Osteocyte (in vitro differentiated cells): ENCODE data around the gene TBC1D9. TPM values are rescaled to one million over a fixed set of nuclear protein-coding genes. Genes with fewer than 3 reads are reported as not detected.
"Not testable (repeated sequence)": the region's sequence is repeated elsewhere in the genome, so short reads cannot be mapped to it uniquely, and the experiment has no call there.

Source experiments
- DNase-seq: peaks from one replicate; pipeline ENCODE4 v3.0.0; 2021; ENCODE audit warnings: mixed read lengths; ENCODE audit not compliant: unreplicated experiment; ENCODE audit errors: extremely low spot score
- H3K27ac Mint-ChIP-seq: one replicate; pipeline ENCODE4 v1.8.0; 2021; ENCODE audit warnings: mild to moderate bottlenecking, mixed read lengths; ENCODE audit not compliant: unreplicated experiment
- H3K27me3 Mint-ChIP-seq: one replicate; pipeline ENCODE4 v1.8.0; 2021; ENCODE audit warnings: mixed read lengths; ENCODE audit not compliant: unreplicated experiment
- H3K36me3 Mint-ChIP-seq: one replicate; pipeline ENCODE4 v1.8.0; 2021; ENCODE audit warnings: mixed read lengths; ENCODE audit not compliant: unreplicated experiment
- H3K4me1 Mint-ChIP-seq: one replicate; pipeline ENCODE4 v1.8.0; 2021; ENCODE audit warnings: mixed read lengths; ENCODE audit not compliant: unreplicated experiment
- H3K4me3 Mint-ChIP-seq: one replicate; pipeline ENCODE4 v1.8.0; 2021; ENCODE audit warnings: mild to moderate bottlenecking, moderate library complexity, mixed read lengths; ENCODE audit not compliant: unreplicated experiment
- H3K9me3 Mint-ChIP-seq: one replicate; pipeline ENCODE4 v1.8.0; 2021; ENCODE audit warnings: mixed read lengths; ENCODE audit not compliant: unreplicated experiment
- CTCF ChIP-seq: fragments of 200-600 bp; sonication (generic); IDR thresholded peaks from 2 replicates; pipeline ENCODE4 v1.5.0; 2021; ENCODE audit warnings: antibody characterized with exemption, mild to moderate bottlenecking, moderate library complexity
- total RNA-seq: library from RNA; stranded (reverse); gene quantifications from 2 replicates; pipeline ENCODE4 v1.2.1, GENCODE V29; 2021

The TBC1D9 gene
- total RNA-seq, 1 donor from 2014 or later, result 38.8 TPM

GRCh38 chr4:140748171-140748570, 8.0 kb downstream of the TBC1D9 start:
- H3K4me1 Mint-ChIP-seq, result peaks cover 23% of the 10 kb centered on the region
- no peak for TF ChIP-seq CTCF
- H3K36me3 Mint-ChIP-seq, result peaks cover 24% of the 10 kb centered on the region
- no peak overlapping the region for H3K27ac Mint-ChIP-seq
- H3K27me3 Mint-ChIP-seq, result no peaks in the 10 kb centered on the region
- H3K4me3 Mint-ChIP-seq, result no peak overlapping the region
- DNase-seq, result no peak
- peaks cover 15% of the 10 kb centered on the region for H3K9me3 Mint-ChIP-seq

DNA sequence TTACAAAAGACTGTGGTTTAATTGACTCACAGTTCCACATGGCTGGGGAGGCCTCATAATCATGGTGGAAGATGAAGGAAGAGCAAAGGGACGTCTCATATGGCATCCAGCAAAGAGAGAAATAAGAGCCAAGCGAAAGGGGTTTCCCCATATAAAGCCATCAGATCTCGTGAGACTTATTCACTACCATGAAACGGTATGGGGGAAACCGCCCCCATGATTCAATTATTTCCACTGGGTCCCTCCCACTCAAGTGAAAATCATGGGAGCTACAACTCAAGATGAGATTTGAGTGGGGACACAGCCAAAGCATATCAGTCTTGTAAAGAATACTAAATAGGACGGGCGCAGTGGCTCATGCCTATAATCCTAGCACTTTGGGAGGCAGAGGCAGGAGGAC, 9.6 kb downstream of the TBC1D9 start:
- Mint-ChIP-seq H3K9me3 (peaks cover 12% of the 10 kb centered on the region), H3K36me3 (peaks cover 12% of the 10 kb centered on the region), H3K4me1 (peaks cover 35% of the 10 kb centered on the region)
- DNase-seq, H3K27ac Mint-ChIP-seq, H3K27me3 Mint-ChIP-seq, H3K4me3 Mint-ChIP-seq: not testable (repeated sequence)

DNA sequence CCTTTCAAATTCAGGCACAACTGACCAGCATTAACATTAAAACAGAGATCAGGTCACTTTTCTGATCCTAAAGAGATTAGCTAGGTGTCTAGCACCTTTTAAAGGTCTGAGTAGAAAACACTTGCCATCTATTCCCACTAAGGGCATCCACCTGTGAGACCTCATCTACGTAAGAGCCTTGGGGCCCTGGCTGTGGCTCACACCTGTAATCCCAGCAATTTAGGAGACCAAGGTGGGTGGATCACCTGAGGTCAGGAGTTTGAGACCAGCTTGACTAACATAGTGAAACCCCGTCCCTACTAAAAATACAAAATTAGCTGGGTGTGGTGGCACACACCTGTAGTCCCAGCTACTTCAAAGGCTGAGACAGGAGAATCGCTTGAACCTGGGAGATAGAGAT, 11.8 kb downstream of the TBC1D9 start:
- H3K27me3 Mint-ChIP-seq, result no peaks in the 10 kb centered on the region
- peaks cover 9% of the 10 kb centered on the region for H3K36me3 Mint-ChIP-seq
- peaks cover 12% of the 10 kb centered on the region for H3K9me3 Mint-ChIP-seq
- peaks cover 52% of the 10 kb centered on the region for H3K4me1 Mint-ChIP-seq
- H3K4me3 Mint-ChIP-seq, result no peak overlapping the region
- H3K27ac Mint-ChIP-seq, result no peak overlapping the region
- no peak for TF ChIP-seq CTCF
- DNase-seq, result no peak

DNA sequence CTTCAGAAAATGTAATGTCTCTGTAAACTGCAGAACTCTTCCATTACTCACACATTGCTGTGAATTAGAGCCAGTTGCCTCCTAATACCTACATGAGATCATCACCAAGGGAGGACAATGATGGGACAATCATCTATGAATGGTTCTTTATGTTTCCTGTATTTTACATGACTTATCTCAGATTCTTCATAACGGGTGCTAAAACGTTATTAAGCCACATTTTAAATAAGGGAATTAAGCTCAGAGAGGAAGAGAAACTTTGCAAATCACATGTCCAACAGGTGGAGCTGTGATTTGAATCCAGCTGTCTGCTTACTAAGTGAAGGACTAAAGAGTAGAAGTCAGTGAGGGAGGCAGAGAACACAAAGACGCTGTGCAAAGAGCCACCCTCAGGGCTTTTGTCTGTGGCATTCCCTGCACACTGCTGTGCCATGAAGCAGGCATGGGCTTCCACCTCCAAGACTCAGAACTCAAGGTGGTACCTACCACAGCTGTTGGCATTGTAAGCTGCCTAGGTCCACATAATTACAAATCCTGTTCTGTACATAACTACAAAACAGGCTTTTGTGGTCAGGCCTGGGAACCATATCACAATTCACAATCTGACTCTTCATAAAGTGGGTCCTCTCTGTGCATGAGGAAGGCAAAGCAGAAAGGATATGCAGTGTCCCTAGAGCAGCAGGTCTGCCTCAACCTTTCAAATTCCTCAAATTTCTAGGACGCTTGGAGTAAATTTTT, 12.8 kb downstream of the TBC1D9 start:
- peaks cover 7% of the 10 kb centered on the region for H3K36me3 Mint-ChIP-seq
- DNase-seq, result no peak
- H3K27ac Mint-ChIP-seq, result peak overlapping the region; percentile 82
- peaks cover 52% of the 10 kb centered on the region for H3K4me1 Mint-ChIP-seq
- no peak overlapping the region for H3K4me3 Mint-ChIP-seq
- peak; percentile 38 for TF ChIP-seq CTCF
- peaks cover 7% of the 10 kb centered on the region for H3K9me3 Mint-ChIP-seq
- H3K27me3 Mint-ChIP-seq, result no peaks in the 10 kb centered on the region

GRCh38 chr4:140742838-140743193, 13.4 kb downstream of the TBC1D9 start:
- no peaks in the 10 kb centered on the region for H3K27me3 Mint-ChIP-seq
- H3K4me3 Mint-ChIP-seq, result peak overlapping the region; percentile 16
- TF ChIP-seq CTCF, result no peak
- peaks cover 2% of the 10 kb centered on the region for H3K9me3 Mint-ChIP-seq
- H3K4me1 Mint-ChIP-seq, result peaks cover 50% of the 10 kb centered on the region
- H3K36me3 Mint-ChIP-seq, result peaks cover 4% of the 10 kb centered on the region
- no peak for DNase-seq
- H3K27ac Mint-ChIP-seq, result peak overlapping the region; percentile 82
